Testis (tissue), 2 donors: ENCODE results near the gene TLE1.

Source experiments
- CTCF ChIP-seq, 3 experiments: fragments of 450-650 bp in 2 of 3; fragments of 200-600 bp in 1 of 3; sonication (generic) in 1 of 3; IDR thresholded peaks; one replicate each; pipeline ENCODE4 v1.5.1; 2016 to 2019; ENCODE audit warnings: antibody characterized with exemption in 3 of 3, mild to moderate bottlenecking in 2 of 3, moderate library complexity in 1 of 3
- POLR2A ChIP-seq: fragments of 450-650 bp; IDR thresholded peaks from one replicate; pipeline ENCODE4 v1.6.1; 2017; ENCODE audit warnings: antibody characterized with exemption, mild to moderate bottlenecking, moderate library complexity

DNA sequence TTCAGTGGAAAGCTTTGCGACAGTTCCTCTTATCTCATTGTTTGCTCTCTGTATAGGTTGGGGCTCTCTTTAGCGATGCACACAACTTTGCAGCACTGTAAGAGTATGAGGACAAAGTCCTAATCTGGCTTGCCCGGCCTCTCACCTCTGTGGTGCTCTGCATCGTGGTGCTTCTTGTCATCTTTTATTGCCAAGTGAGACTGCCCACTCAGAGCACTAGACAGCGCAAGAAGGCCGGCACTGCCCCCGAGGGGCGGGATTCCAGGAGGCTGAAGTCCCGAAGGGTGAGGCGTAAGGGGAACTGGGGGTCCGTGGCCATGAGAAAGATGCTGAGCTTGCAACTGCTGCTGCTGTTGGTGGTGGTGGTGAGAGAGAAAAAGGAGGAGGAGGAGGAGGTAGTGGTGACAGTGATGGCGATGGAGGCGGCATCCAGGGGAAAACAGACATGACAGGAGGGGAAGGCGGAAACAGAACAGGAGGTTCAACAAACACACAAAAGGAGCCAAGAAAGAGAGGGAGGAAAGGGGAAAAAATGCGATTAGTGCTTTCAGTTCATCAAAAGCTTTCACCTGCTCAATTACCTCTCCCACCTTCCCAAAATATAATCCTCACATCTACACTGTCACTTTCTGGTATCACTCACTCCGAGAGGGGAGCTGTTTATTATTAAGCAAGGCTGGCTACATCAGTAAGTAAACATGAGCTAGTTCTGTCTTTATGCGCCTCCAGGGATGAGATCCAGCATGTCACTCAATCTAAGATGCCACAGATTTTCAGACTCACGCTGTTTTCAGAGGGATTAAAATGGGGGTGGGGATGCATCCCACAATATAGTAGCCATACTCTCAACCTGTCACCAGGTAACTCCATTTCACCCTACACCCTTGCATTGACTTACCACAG, 55.1 kb downstream of the TLE1 start:
- TF ChIP-seq CTCF (IDR thresholded peaks at IDR 0.05) (no peak), POLR2A (no peak)
